ENCODE results near the gene AXL. TPM values are rescaled to one million over a fixed set of nuclear protein-coding genes. Genes with fewer than 3 reads are reported as not detected.

The AXL gene
- total and polyA plus RNA-seq, 2 donors (not counting 3 experiments of a cell fraction or from before 2014, with no cell fraction given): 86.9 to 172 TPM

- dilution Hi-C loops (cut with MboI; ENCODE audit: extremely low pct_ligation_motif_present, low sequenced_read_pairs): no loop called here
- DNase-seq (ENCODE audit: low read depth, low spot score) (no peak), FAIRE-seq (no peak)
- H2AFZ ChIP-seq (ENCODE audit: low read depth, low read length): no peak overlapping the region
- H3K9me3 ChIP-seq (replicated peaks; ENCODE audit: control insufficient read depth, insufficient read depth, low read length): no peaks in the 10 kb centered on the region
- H3K27ac ChIP-seq (ENCODE audit: insufficient read depth, low read depth, low read length): no peak overlapping the region
- H3K27me3 ChIP-seq (ENCODE audit: control insufficient read depth in 2 of 2, insufficient read depth in 2 of 2, low read length in 2 of 2): no peaks in the 10 kb centered on the region
- no peak overlapping the region for H3K9ac ChIP-seq (replicated peaks; ENCODE audit: extremely low read depth, insufficient read depth, low read length)
- H3K4me2 ChIP-seq (ENCODE audit: insufficient read depth, low read length): no peak overlapping the region
- H3K79me2 ChIP-seq (ENCODE audit: control insufficient read depth, insufficient read depth, low read length): peaks cover 6% of the 10 kb centered on the region
- H4K20me1 ChIP-seq (replicated peaks; ENCODE audit: control insufficient read depth, extremely low read depth, insufficient read depth, low read length): no peaks in the 10 kb centered on the region
- ChIA-PET CTCF (interaction anchor here (1.0 to 1.3 kb wide), 2 partner anchors 27 to 71 kb away, joined by 3 read pairs; no protein-coding TSS in a partner anchor), POLR2A (no interaction called here)
- intact Hi-C loops (cut with micrococcal nuclease): no loop called here
- TF ChIP-seq FOS (IDR thresholded peaks at IDR 0.05; ENCODE audit: borderline replicate concordance, insufficient read depth, low read length): no peak
- no peak for TF ChIP-seq MYC (IDR thresholded peaks at IDR 0.05; ENCODE audit: low read depth, low read length)
- TF ChIP-seq JUN (IDR thresholded peaks at IDR 0.05; ENCODE audit: borderline replicate concordance, insufficient read depth, insufficient read length, low read depth): no peak
- no peak for TF ChIP-seq MAX (IDR thresholded peaks at IDR 0.05; ENCODE audit: insufficient read depth, insufficient read length)
- no peak for TF ChIP-seq POLR2AphosphoS5 (IDR thresholded peaks at IDR 0.05; ENCODE audit: insufficient read depth, low read depth, low read length)
- H3K9me1 ChIP-seq (replicated peaks; ENCODE audit: control insufficient read depth, extremely low read depth, insufficient read depth, low read length): no peaks in the 10 kb centered on the region
- no TSS peak for BruUV-seq (replicated peaks)
- H3K4me3 ChIP-seq (replicated peaks in 1 of 3; ENCODE audit: insufficient read depth in 1 of 3, low read depth in 1 of 3, low read length in 3 of 3): no peak overlapping the region
- H3K36me3 ChIP-seq (ENCODE audit: control insufficient read depth in 2 of 2, extremely low read depth in 1 of 2, insufficient read depth in 2 of 2, low read length in 2 of 2): peaks cover 56 to 58% of the 10 kb centered on the region in 2 experiments
- H3K4me1 ChIP-seq (ENCODE audit: control insufficient read depth, extremely low read depth, insufficient read depth, low read length): peaks cover 24% of the 10 kb centered on the region
Observed at GRCh38 chr19:41274802-41275201, 55.8 kb downstream of the AXL start.

GRCh38 chr19:41276231-41276630 is 57.2 kb downstream of the AXL start:
- dilution Hi-C loops (cut with MboI; ENCODE audit: extremely low pct_ligation_motif_present, low sequenced_read_pairs): no loop called here
- peaks cover 60 to 67% of the 10 kb centered on the region in 2 experiments for H3K36me3 ChIP-seq (ENCODE audit: control insufficient read depth in 2 of 2, extremely low read depth in 1 of 2, insufficient read depth in 2 of 2, low read length in 2 of 2)
- H2AFZ ChIP-seq (ENCODE audit: low read depth, low read length): no peak overlapping the region
- no peak overlapping the region for H3K4me3 ChIP-seq (replicated peaks in 1 of 3; ENCODE audit: insufficient read depth in 1 of 3, low read depth in 1 of 3, low read length in 3 of 3)
- intact Hi-C loops (cut with micrococcal nuclease): no loop called here
- DNase-seq (ENCODE audit: low read depth, low spot score): no peak
- H3K27me3 ChIP-seq (ENCODE audit: control insufficient read depth in 2 of 2, insufficient read depth in 2 of 2, low read length in 2 of 2): no peaks in the 10 kb centered on the region
- no peak overlapping the region for H3K9ac ChIP-seq (replicated peaks; ENCODE audit: extremely low read depth, insufficient read depth, low read length)
- TF ChIP-seq MAX (IDR thresholded peaks at IDR 0.05; ENCODE audit: insufficient read depth, insufficient read length): no peak
- no peak for TF ChIP-seq FOS (IDR thresholded peaks at IDR 0.05; ENCODE audit: borderline replicate concordance, insufficient read depth, low read length)
- H3K9me3 ChIP-seq (replicated peaks; ENCODE audit: control insufficient read depth, insufficient read depth, low read length): no peaks in the 10 kb centered on the region
- H3K9me1 ChIP-seq (replicated peaks; ENCODE audit: control insufficient read depth, extremely low read depth, insufficient read depth, low read length): no peaks in the 10 kb centered on the region
- ChIA-PET CTCF (no interaction called here), POLR2A (interaction anchor here (0.6 kb wide), 1 partner anchor 8 kb away, joined by 6 read pairs; no protein-coding TSS in a partner anchor)
- FAIRE-seq: no peak
- no peaks in the 10 kb centered on the region for H4K20me1 ChIP-seq (replicated peaks; ENCODE audit: control insufficient read depth, extremely low read depth, insufficient read depth, low read length)
- no peak overlapping the region for H3K27ac ChIP-seq (ENCODE audit: insufficient read depth, low read depth, low read length)
- peaks cover 24% of the 10 kb centered on the region for H3K4me1 ChIP-seq (ENCODE audit: control insufficient read depth, extremely low read depth, insufficient read depth, low read length)
- BruUV-seq (replicated peaks): no TSS peak
- H3K79me2 ChIP-seq (ENCODE audit: control insufficient read depth, insufficient read depth, low read length): peaks cover 4% of the 10 kb centered on the region
- H3K4me2 ChIP-seq (ENCODE audit: insufficient read depth, low read length): no peak overlapping the region

Measured in endothelial cell of umbilical vein (primary cell).